Measurements from ENCODE around the gene CELA2A. TPM values are rescaled to one million over a fixed set of nuclear protein-coding genes. Genes with fewer than 3 reads are reported as not detected.

Gene CELA2A
- total and polyA plus RNA-seq, 9 of the 15 experiments (the other 6 are each of a cell fraction or from before 2014, with no cell fraction given), result 0.62 TPM; not detected in 8

- TF ChIP-seq FOXM1 (IDR thresholded peaks at IDR 0.05; ENCODE audit: low read depth), result peak; percentile 32; the same call in 1 of the 2 replicates
- TF ChIP-seq FOXM1 (CRISPR knock-in tag; IDR thresholded peaks at IDR 0.05; ENCODE audit: low read depth), result no peak
- peak; percentile 62 for TF ChIP-seq ZNF592 (IDR thresholded peaks at IDR 0.05)
- peak; percentile 27; the same call in 1 of the 2 replicates for TF ChIP-seq LEF1 (IDR thresholded peaks at IDR 0.05)
- TF ChIP-seq JUND (IDR thresholded peaks at IDR 0.05; ENCODE audit: borderline replicate concordance, low read depth, low read length), result peak; percentile 83
- TF ChIP-seq JUND (tag; IDR thresholded peaks at IDR 0.05; ENCODE audit: borderline replicate concordance, low read depth, low read length), result peak; percentile 82; the same call in 2 of the 3 replicates
- peak; percentile 41; the same call in 1 of the 2 replicates for TF ChIP-seq ARID1B (IDR thresholded peaks at IDR 0.05)
- peak; percentile 33; the same call in 1 of the 2 replicates for TF ChIP-seq MXI1 (IDR thresholded peaks at IDR 0.05; ENCODE audit: low read depth, low read length)
- TF ChIP-seq HDAC6 (IDR thresholded peaks at IDR 0.05; ENCODE audit: low read depth, low read length), result no peak
- no peak for TF ChIP-seq RAD51 (IDR thresholded peaks at IDR 0.05; ENCODE audit: borderline replicate concordance, low read depth)
- peak; percentile 50 for TF ChIP-seq MEIS2 (IDR thresholded peaks at IDR 0.05; ENCODE audit: partially characterized antibody)
- TF ChIP-seq SETDB1 (IDR thresholded peaks at IDR 0.05; ENCODE audit: low read length), result no peak
- no peak for TF ChIP-seq SP2 (IDR thresholded peaks at IDR 0.05; ENCODE audit: extremely low read depth, low read depth, low read length, poor library complexity, severe bottlenecking)
- TF ChIP-seq ADNP (tag; IDR thresholded peaks at IDR 0.05), result no peak
- no peak for TF ChIP-seq SRF (CRISPR knock-in tag; IDR thresholded peaks at IDR 0.05)
- no peak for TF ChIP-seq HNRNPLL (IDR thresholded peaks at IDR 0.05; ENCODE audit: low read depth, low read length, poor library complexity, severe bottlenecking)
- no peak for TF ChIP-seq E2F3 (CRISPR knock-in tag; IDR thresholded peaks at IDR 0.05)
- TF ChIP-seq GTF2A2 (tag; IDR thresholded peaks at IDR 0.05), result no peak
- 0 out of 2 replicates have a peak, but pooled peaks have one; percentile 35 for TF ChIP-seq FOXJ2 (tag; IDR thresholded peaks at IDR 0.05)
- TF ChIP-seq KHSRP (IDR thresholded peaks at IDR 0.05), result no peak
- no peak for TF ChIP-seq ETV5 (CRISPR knock-in tag; IDR thresholded peaks at IDR 0.05; ENCODE audit: low read depth)
- no peak for TF ChIP-seq TAF15 (IDR thresholded peaks at IDR 0.05; ENCODE audit: low read depth, low read length)
- no peak for TF ChIP-seq YBX1 (IDR thresholded peaks at IDR 0.05)
- TF ChIP-seq ZBTB9 (CRISPR knock-in tag; IDR thresholded peaks at IDR 0.05), result no peak
- no peak for TF ChIP-seq C11orf30 (IDR thresholded peaks at IDR 0.05; ENCODE audit: low read depth)
- peak; percentile 75 for TF ChIP-seq EP300 (IDR thresholded peaks at IDR 0.05; ENCODE audit: low read length)
These were observed 58.6 kb downstream of the CELA2A start (continued) for GRCh38 chr1:15515022-15515663.

All from K562 (cell line).